ENCODE data around the gene FAM47C. TPM values are rescaled to one million over a fixed set of nuclear protein-coding genes. Genes with fewer than 3 reads are reported as not detected.
"Not testable (repeated sequence)": the region's sequence is repeated elsewhere in the genome, so short reads cannot be mapped to it uniquely, and the experiment has no call there.

FAM47C gene
- total and polyA plus RNA-seq, 11 donors, result not detected

GRCh38 chrX:36986231-36986630 lies 21.9 kb upstream of the FAM47C start:
- TF ChIP-seq CTCF (IDR thresholded peaks at IDR 0.05), result no peak

GRCh38 chrX:36987212-36987611 lies 21.0 kb upstream of the FAM47C start:
- H3K27ac ChIP-seq; H3K9me3 ChIP-seq; H3K36me3 ChIP-seq; ATAC-seq; DNase-seq; intact Hi-C loops (cut with DNase I); H3K4me1 ChIP-seq; H3K4me3 ChIP-seq: not testable (repeated sequence)
- H3K27me3 ChIP-seq, result peaks cover 0 to 25% (median 0%) of the 10 kb centered on the region in 9 donors
- no CpG with 5 or more reads among the region's 1 CpG for WGBS, 4 donors

More at GRCh38 chrX:36986231-36986630, 21.9 kb upstream of the FAM47C start:
- Histone ChIP-seq H3K4me1 (no peaks in the 10 kb centered on the region), H3K27me3 (peaks cover 0 to 24% (median 0%) of the 10 kb centered on the region in 9 donors), H3K9me3 (no peaks in the 10 kb centered on the region), H3K27ac (no peak overlapping the region), H3K36me3 (no peaks in the 10 kb centered on the region), H3K4me3 (no peak overlapping the region)
- intact Hi-C loops (cut with DNase I), result no loop called here
- 3 to 49% (median 7%) methylated on average over 16 to 32 of the region's 34 CpGs; no CpG with 5 or more reads in 1 of the 4 donors for WGBS, 4 donors
- no peak for DNase-seq
- ATAC-seq, result no peak

GRCh38 chrX:37000140-37000539 lies 8.0 kb upstream of the FAM47C start:
- intact Hi-C loops (cut with DNase I), result no loop called here
- Histone ChIP-seq H3K4me1 (no peaks in the 10 kb centered on the region), H3K9me3 (no peaks in the 10 kb centered on the region), H3K27ac (no peak overlapping the region), H3K27me3 (peaks cover 0 to 9% (median 0%) of the 10 kb centered on the region in 9 donors), H3K36me3 (no peaks in the 10 kb centered on the region), H3K4me3 (no peak overlapping the region)
- DNase-seq (no peak), ATAC-seq (no peak)
- WGBS, 4 donors, result 43 to 49% (median 44%) methylated on average over 9 of the region's 9 CpGs
- TF ChIP-seq POLR2A (IDR thresholded peaks at IDR 0.05), result no peak
- no peak for TF ChIP-seq CTCF (IDR thresholded peaks at IDR 0.05)

GRCh38 chrX:37010496-37010895 lies 2.3 kb downstream of the FAM47C start:
- Histone ChIP-seq H3K36me3 (no peaks in the 10 kb centered on the region), H3K9me3 (peaks cover 0 to 14% (median 0%) of the 10 kb centered on the region in 12 donors), H3K4me1 (no peaks in the 10 kb centered on the region), H3K27me3 (no peaks in the 10 kb centered on the region), H3K4me3 (no peak overlapping the region), H3K27ac (no peak overlapping the region)
- intact Hi-C loops (cut with DNase I), result no loop called here
- DNase-seq (no peak), ATAC-seq (no peak)
- WGBS, 4 donors, result 88 to 92% (median 91%) methylated on average over 22 of the region's 22 CpGs
- TF ChIP-seq CTCF (IDR thresholded peaks at IDR 0.05), result no peak
- TF ChIP-seq POLR2A (IDR thresholded peaks at IDR 0.05), result no peak

- DNase-seq; H3K36me3 ChIP-seq; H3K27me3 ChIP-seq; H3K27ac ChIP-seq; intact Hi-C loops (cut with DNase I); H3K4me1 ChIP-seq; H3K4me3 ChIP-seq: not testable (repeated sequence)
- ATAC-seq, result peak in 1 of 4 donors; percentile 27
- WGBS, 4 donors, result 23 to 54% (median 39%) methylated on average over 1 of the region's 1 CpG
- H3K9me3 ChIP-seq, result peaks cover 0 to 12% (median 0%) of the 10 kb centered on the region in 12 donors
These were observed 26.1 kb downstream of the FAM47C start for GRCh38 chrX:37034260-37034659.

GRCh38 chrX:37036674-37037220 lies 28.6 kb downstream of the FAM47C start:
- intact Hi-C loops (cut with DNase I), result not testable (repeated sequence)

GRCh38 chrX:37038814-37039213 lies 30.6 kb downstream of the FAM47C start:
- H3K4me3 ChIP-seq; H3K27ac ChIP-seq; H3K4me1 ChIP-seq; ATAC-seq; H3K9me3 ChIP-seq; intact Hi-C loops (cut with DNase I); H3K36me3 ChIP-seq; H3K27me3 ChIP-seq; DNase-seq: not testable (repeated sequence)
- WGBS, 4 donors, result no CpG with 5 or more reads among the region's 1 CpG

More at GRCh38 chrX:37036674-37037220, 28.6 kb downstream of the FAM47C start:
- H3K9me3 ChIP-seq, H3K27me3 ChIP-seq, H3K4me1 ChIP-seq, H3K36me3 ChIP-seq, ATAC-seq, DNase-seq, H3K4me3 ChIP-seq, H3K27ac ChIP-seq: not testable (repeated sequence)
- 71 to 93% (median 86%) methylated on average over 7 of the region's 7 CpGs for WGBS, 4 donors

- ATAC-seq, result not testable (repeated sequence)
These were observed 35.1 kb downstream of the FAM47C start for GRCh38 chrX:37042956-37043885.

More at GRCh38 chrX:37042956-37043885, 35.1 kb downstream of the FAM47C start:
- intact Hi-C loops (cut with DNase I); H3K4me3 ChIP-seq; H3K27me3 ChIP-seq; H3K27ac ChIP-seq; H3K9me3 ChIP-seq; H3K4me1 ChIP-seq; H3K36me3 ChIP-seq: not testable (repeated sequence)
- DNase-seq, result peak in 1 of 5 donors; percentile 21
- WGBS, 4 donors, result 82 to 96% (median 91%) methylated on average over 45 to 56 of the region's 56 CpGs
